Mesothelial cell of epicardium (in vitro differentiated cells): ENCODE data around the gene APH1B. TPM values are rescaled to one million over a fixed set of nuclear protein-coding genes. Genes with fewer than 3 reads are reported as not detected.

Experiments used
- DNase-seq, 2 experiments: peaks; one replicate each; pipeline ENCODE4 v3.0.0; 2021; ENCODE audit warnings: low spot score in 2 of 2; ENCODE audit not compliant: unreplicated experiment in 2 of 2
- H3K27ac Mint-ChIP-seq: 2 replicates; pipeline ENCODE4 v1.8.0; 2021; ENCODE audit warnings: mixed read lengths
- H3K27me3 Mint-ChIP-seq: 2 replicates; pipeline ENCODE4 v1.8.0; 2021; ENCODE audit warnings: low read depth, mixed read lengths
- H3K36me3 Mint-ChIP-seq: 2 replicates; pipeline ENCODE4 v1.8.0; 2021; ENCODE audit warnings: mixed read lengths
- H3K4me1 Mint-ChIP-seq: 2 replicates; pipeline ENCODE4 v1.8.0; 2021; ENCODE audit warnings: mixed read lengths
- H3K4me3 Mint-ChIP-seq: 2 replicates; pipeline ENCODE4 v1.8.0; 2021; ENCODE audit warnings: mild to moderate bottlenecking, moderate library complexity, mixed read lengths
- H3K9me3 Mint-ChIP-seq: 2 replicates; pipeline ENCODE4 v1.8.0; 2021; ENCODE audit warnings: mixed read lengths
- CTCF ChIP-seq: fragments of 200-600 bp; sonication (generic); IDR thresholded peaks from one replicate; pipeline ENCODE4 v1.5.0; 2021; ENCODE audit warnings: antibody characterized with exemption; ENCODE audit not compliant: unreplicated experiment
- total RNA-seq: library from RNA; stranded (reverse); gene quantifications from 3 replicates; pipeline ENCODE4 v1.2.1, GENCODE V29; 2021

Gene APH1B
- total RNA-seq, 1 donor from 2014 or later = 21.9 TPM

- Mint-ChIP-seq H3K9me3 (no peaks in the 10 kb centered on the region), H3K36me3 (no peaks in the 10 kb centered on the region), H3K27me3 (no peaks in the 10 kb centered on the region), H3K4me3 (no peak overlapping the region), H3K27ac (no peak overlapping the region), H3K4me1 (peaks cover 26% of the 10 kb centered on the region)
- no peak for DNase-seq
- no peak for TF ChIP-seq CTCF
Measured at GRCh38 chr15:63323798-63324563, 46.6 kb downstream of the APH1B start.

- Mint-ChIP-seq H3K9me3 (no peaks in the 10 kb centered on the region), H3K4me1 (peaks cover 26% of the 10 kb centered on the region), H3K27ac (no peak overlapping the region), H3K36me3 (no peaks in the 10 kb centered on the region), H3K27me3 (no peaks in the 10 kb centered on the region), H3K4me3 (no peak overlapping the region)
- no peak for DNase-seq
- no peak for TF ChIP-seq CTCF
Measured at GRCh38 chr15:63324770-63325169, 47.4 kb downstream of the APH1B start.

GRCh38 chr15:63327648-63328421, 50.4 kb downstream of the APH1B start:
- Mint-ChIP-seq H3K36me3 (no peaks in the 10 kb centered on the region), H3K4me3 (no peak overlapping the region), H3K27me3 (no peaks in the 10 kb centered on the region), H3K27ac (no peak overlapping the region), H3K9me3 (no peaks in the 10 kb centered on the region), H3K4me1 (peaks cover 30% of the 10 kb centered on the region)
- DNase-seq = no peak
- TF ChIP-seq CTCF = no peak

GRCh38 chr15:63329567-63330350, 52.4 kb downstream of the APH1B start:
- no peaks in the 10 kb centered on the region for H3K9me3 Mint-ChIP-seq
- H3K36me3 Mint-ChIP-seq = no peaks in the 10 kb centered on the region
- H3K27me3 Mint-ChIP-seq = no peaks in the 10 kb centered on the region
- TF ChIP-seq CTCF = no peak
- H3K27ac Mint-ChIP-seq = no peak overlapping the region
- H3K4me1 Mint-ChIP-seq = peaks cover 13% of the 10 kb centered on the region
- DNase-seq = no peak
- no peak overlapping the region for H3K4me3 Mint-ChIP-seq

DNA sequence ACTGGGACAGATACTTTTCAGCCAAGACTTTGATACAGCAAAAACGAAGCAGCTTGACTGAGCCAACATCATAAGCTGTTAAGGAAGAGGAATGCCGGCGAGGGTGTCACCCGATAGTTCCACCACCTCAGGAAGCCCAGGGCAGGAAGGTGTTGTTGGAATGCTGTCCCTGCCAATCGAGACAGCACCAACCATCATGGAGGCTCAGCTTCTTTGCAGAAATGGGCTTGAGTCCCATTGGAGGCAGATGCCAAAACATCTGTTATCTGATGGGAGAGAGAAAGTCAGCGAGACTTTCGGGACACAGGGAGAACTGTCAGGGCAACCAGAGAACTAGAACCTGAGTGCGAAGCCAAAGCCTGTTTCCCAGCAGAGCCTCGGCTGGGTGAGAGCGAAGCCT, 53.5 kb downstream of the APH1B start:
- DNase-seq = no peak
- no peaks in the 10 kb centered on the region for H3K36me3 Mint-ChIP-seq
- no peaks in the 10 kb centered on the region for H3K9me3 Mint-ChIP-seq
- TF ChIP-seq CTCF = no peak
- H3K4me1 Mint-ChIP-seq = peaks cover 9% of the 10 kb centered on the region
- H3K27ac Mint-ChIP-seq = no peak overlapping the region
- no peaks in the 10 kb centered on the region for H3K27me3 Mint-ChIP-seq
- no peak overlapping the region for H3K4me3 Mint-ChIP-seq
